ENCODE data around the gene KCNT2.

DNA sequence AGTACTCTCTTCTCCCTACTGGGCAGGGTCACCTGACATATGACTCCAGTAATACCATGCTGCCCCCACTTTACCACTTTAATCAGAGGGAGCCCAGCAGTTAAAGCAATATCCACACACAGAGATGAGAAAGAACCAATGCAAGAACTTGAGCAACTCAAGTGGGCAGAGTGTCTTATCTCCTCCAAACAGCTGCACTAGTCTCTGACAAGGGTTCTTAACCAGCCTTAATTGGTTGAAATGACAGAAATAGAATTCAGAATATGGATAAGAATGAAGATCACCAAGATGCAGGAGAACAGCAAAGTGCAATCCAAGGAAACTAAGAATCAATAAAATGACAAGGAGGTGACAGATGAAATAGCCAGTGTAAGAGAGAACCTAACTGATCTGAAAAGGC is 91.0 kb downstream of the KCNT2 start:
- TF ChIP-seq, protein P1, sequence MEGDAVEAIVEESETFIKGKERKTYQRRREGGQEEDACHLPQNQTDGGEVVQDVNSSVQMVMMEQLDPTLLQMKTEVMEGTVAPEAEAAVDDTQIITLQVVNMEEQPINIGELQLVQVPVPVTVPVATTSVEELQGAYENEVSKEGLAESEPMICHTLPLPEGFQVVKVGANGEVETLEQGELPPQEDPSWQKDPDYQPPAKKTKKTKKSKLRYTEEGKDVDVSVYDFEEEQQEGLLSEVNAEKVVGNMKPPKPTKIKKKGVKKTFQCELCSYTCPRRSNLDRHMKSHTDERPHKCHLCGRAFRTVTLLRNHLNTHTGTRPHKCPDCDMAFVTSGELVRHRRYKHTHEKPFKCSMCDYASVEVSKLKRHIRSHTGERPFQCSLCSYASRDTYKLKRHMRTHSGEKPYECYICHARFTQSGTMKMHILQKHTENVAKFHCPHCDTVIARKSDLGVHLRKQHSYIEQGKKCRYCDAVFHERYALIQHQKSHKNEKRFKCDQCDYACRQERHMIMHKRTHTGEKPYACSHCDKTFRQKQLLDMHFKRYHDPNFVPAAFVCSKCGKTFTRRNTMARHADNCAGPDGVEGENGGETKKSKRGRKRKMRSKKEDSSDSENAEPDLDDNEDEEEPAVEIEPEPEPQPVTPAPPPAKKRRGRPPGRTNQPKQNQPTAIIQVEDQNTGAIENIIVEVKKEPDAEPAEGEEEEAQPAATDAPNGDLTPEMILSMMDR (IDR thresholded peaks at IDR 0.05; ENCODE audit: poor library complexity, severe bottlenecking) = no peak
- TF ChIP-seq RAD21 (conservative IDR thresholded peaks at IDR 0.05) (no peak), EZH2 (IDR thresholded peaks at IDR 0.05; ENCODE audit: borderline replicate concordance, insufficient read depth, low read length, poor library complexity, severe bottlenecking) (no peak), TAF1 (IDR thresholded peaks at IDR 0.05; ENCODE audit: low read depth) (no peak), EP300 (conservative IDR thresholded peaks at IDR 0.05; ENCODE audit: poor library complexity, severe bottlenecking) (no peak), POLR2AphosphoS5 (IDR thresholded peaks at IDR 0.05) (no peak)

All from neural cell (in vitro differentiated cells).